ENCODE data around the gene LMBR1. TPM values are rescaled to one million over a fixed set of nuclear protein-coding genes. Genes with fewer than 3 reads are reported as not detected.
A peak's percentile ranks its signal among the peaks of the same experiment; 100 is the strongest.

LMBR1 gene
- polyA plus RNA-seq, 3 donors: 14.8 to 24.4 (median 21.2) TPM

DNA sequence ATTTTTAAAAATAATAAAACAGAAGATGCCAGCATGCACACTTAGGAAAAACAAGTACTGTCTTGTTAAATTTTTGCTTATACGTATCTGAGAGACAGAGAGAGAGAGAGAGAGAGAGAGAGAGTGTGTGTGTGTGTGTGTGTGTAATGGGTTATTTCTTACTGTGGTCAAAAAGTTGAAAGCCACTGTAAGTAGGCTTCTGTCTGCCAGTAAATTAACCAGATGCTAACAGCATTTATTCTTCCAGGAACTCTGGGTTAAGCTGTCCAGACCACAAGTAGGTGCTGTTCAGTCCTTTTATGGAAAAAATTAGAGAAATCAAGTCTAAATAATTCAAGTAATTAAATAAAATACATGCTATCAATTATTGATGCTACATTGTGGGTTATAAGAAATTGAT is 212.7 kb downstream of the LMBR1 start:
- no peaks in the 10 kb centered on the region for H3K27me3 ChIP-seq (ENCODE audit: control insufficient read depth in 2 of 2, insufficient read depth in 2 of 2, low read length in 2 of 2)
- no peak for DNase-seq
- no peak overlapping the region for H2AFZ ChIP-seq (ENCODE audit: insufficient read depth, low read depth, low read length, poor library complexity, severe bottlenecking)
- H3K27ac ChIP-seq (ENCODE audit: low read depth in 1 of 2, low read length in 2 of 2): no peak overlapping the region
- intact Hi-C loops (cut with micrococcal nuclease): no loop called here
- TF ChIP-seq, protein P1, sequence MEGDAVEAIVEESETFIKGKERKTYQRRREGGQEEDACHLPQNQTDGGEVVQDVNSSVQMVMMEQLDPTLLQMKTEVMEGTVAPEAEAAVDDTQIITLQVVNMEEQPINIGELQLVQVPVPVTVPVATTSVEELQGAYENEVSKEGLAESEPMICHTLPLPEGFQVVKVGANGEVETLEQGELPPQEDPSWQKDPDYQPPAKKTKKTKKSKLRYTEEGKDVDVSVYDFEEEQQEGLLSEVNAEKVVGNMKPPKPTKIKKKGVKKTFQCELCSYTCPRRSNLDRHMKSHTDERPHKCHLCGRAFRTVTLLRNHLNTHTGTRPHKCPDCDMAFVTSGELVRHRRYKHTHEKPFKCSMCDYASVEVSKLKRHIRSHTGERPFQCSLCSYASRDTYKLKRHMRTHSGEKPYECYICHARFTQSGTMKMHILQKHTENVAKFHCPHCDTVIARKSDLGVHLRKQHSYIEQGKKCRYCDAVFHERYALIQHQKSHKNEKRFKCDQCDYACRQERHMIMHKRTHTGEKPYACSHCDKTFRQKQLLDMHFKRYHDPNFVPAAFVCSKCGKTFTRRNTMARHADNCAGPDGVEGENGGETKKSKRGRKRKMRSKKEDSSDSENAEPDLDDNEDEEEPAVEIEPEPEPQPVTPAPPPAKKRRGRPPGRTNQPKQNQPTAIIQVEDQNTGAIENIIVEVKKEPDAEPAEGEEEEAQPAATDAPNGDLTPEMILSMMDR (IDR thresholded peaks at IDR 0.05): no peak
- no peaks in the 10 kb centered on the region for H3K79me2 ChIP-seq (ENCODE audit: insufficient read depth, low read length)
- H3K36me3 ChIP-seq (replicated peaks in 1 of 2; ENCODE audit: control insufficient read depth in 1 of 2, insufficient read depth in 2 of 2, low read length in 2 of 2): peaks cover 43 to 95% of the 10 kb centered on the region in 2 donors
- no peak overlapping the region for H3K9ac ChIP-seq (ENCODE audit: insufficient read depth, low read length, poor library complexity, severe bottlenecking)
- no peaks in the 10 kb centered on the region for H3K9me3 ChIP-seq (replicated peaks in 1 of 2; ENCODE audit: control insufficient read depth in 1 of 2, insufficient read depth in 1 of 2, low read length in 2 of 2)
- peaks cover 0 to 2% (median 1%) of the 10 kb centered on the region in 3 donors for H3K27me3 Mint-ChIP-seq (ENCODE audit: low read depth in 3 of 3)
- no peak overlapping the region for H3K27ac Mint-ChIP-seq
- H3K4me1 ChIP-seq (ENCODE audit: control insufficient read depth in 1 of 2, insufficient read depth in 2 of 2, low read length in 2 of 2): no peaks in the 10 kb centered on the region
- no peak overlapping the region for H3K4me3 Mint-ChIP-seq
- H3K4me2 ChIP-seq (replicated peaks; ENCODE audit: extremely low read depth, low read length, poor library complexity, severe bottlenecking): no peak overlapping the region
- no peak overlapping the region for H3K4me3 ChIP-seq (replicated peaks in 1 of 3; ENCODE audit: low read depth in 2 of 3, low read length in 3 of 3)
- H3K9me3 Mint-ChIP-seq: peaks cover 0 to 1% (median 0%) of the 10 kb centered on the region in 7 donors
- no peaks in the 10 kb centered on the region for H4K20me1 ChIP-seq (ENCODE audit: insufficient read depth, low read length)
- no peaks in the 10 kb centered on the region for H3K4me1 Mint-ChIP-seq
- 100% methylated on average over 1 of the region's 1 CpG for WGBS (ENCODE audit: insufficient coverage)
- peaks cover 72 to 75% of the 10 kb centered on the region in 2 donors for H3K36me3 Mint-ChIP-seq

DNA sequence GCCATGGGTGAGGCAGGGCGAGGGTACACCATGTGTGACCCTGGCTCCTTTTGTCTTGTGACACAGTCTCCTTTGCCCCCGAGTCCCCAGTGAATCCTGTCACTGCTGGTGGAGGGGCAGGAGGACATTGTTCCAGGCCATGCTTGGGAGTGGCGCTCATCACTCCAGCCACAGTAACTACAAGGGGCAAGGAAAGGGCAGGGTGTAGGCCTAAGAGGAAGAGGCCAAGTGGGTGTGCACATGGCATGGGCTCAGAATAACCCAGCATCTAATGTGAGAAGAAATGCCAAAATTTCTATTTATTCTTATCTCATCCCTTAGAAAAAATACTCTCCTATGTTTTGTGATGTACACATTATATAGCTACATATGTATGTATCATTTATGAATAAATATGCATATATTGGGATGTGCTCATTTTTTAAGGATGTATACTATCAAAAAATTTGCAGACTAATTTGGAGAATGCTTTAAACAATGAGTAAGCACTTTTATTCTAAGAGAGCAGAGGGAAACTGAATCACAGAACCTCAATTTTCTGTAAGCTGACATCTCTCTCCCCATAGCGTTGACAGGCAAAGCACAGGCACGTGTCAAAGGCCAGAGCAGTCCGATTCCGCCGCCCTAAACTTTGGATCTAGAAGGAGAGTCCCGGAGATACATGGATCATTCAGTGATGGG is 215.5 kb downstream of the LMBR1 start:
- peaks cover 43 to 87% of the 10 kb centered on the region in 2 donors for H3K36me3 ChIP-seq (replicated peaks in 1 of 2; ENCODE audit: control insufficient read depth in 1 of 2, insufficient read depth in 2 of 2, low read length in 2 of 2)
- no peak overlapping the region for H3K4me2 ChIP-seq (replicated peaks; ENCODE audit: extremely low read depth, low read length, poor library complexity, severe bottlenecking)
- Mint-ChIP-seq H3K27ac (peak overlapping the region in 1 of 7 donors; percentile 66), H3K9me3 (peaks cover 0 to 1% (median 0%) of the 10 kb centered on the region in 7 donors), H3K27me3 (ENCODE audit: low read depth in 3 of 3) (peaks cover 0 to 1% (median 0%) of the 10 kb centered on the region in 3 donors), H3K36me3 (peaks cover 69 to 76% of the 10 kb centered on the region in 2 donors), H3K4me1 (no peaks in the 10 kb centered on the region), H3K4me3 (peak overlapping the region in 1 of 2 donors; percentile 7)
- H3K4me3 ChIP-seq (replicated peaks in 1 of 3; ENCODE audit: low read depth in 2 of 3, low read length in 3 of 3): no peak overlapping the region
- intact Hi-C loops (cut with micrococcal nuclease): no loop called here
- no peaks in the 10 kb centered on the region for H3K27me3 ChIP-seq (ENCODE audit: control insufficient read depth in 2 of 2, insufficient read depth in 2 of 2, low read length in 2 of 2)
- H2AFZ ChIP-seq (ENCODE audit: insufficient read depth, low read depth, low read length, poor library complexity, severe bottlenecking): no peak overlapping the region
- H4K20me1 ChIP-seq (ENCODE audit: insufficient read depth, low read length): no peaks in the 10 kb centered on the region
- H3K4me1 ChIP-seq (ENCODE audit: control insufficient read depth in 1 of 2, insufficient read depth in 2 of 2, low read length in 2 of 2): no peaks in the 10 kb centered on the region
- H3K27ac ChIP-seq (ENCODE audit: low read depth in 1 of 2, low read length in 2 of 2): no peak overlapping the region
- no peak for DNase-seq
- TF ChIP-seq, protein P1 (IDR thresholded peaks at IDR 0.05): no peak
- H3K9me3 ChIP-seq (replicated peaks in 1 of 2; ENCODE audit: control insufficient read depth in 1 of 2, insufficient read depth in 1 of 2, low read length in 2 of 2): no peaks in the 10 kb centered on the region
- no peak overlapping the region for H3K9ac ChIP-seq (ENCODE audit: insufficient read depth, low read length, poor library complexity, severe bottlenecking)
- no peaks in the 10 kb centered on the region for H3K79me2 ChIP-seq (ENCODE audit: insufficient read depth, low read length)
- 97% methylated on average over 8 of the region's 9 CpGs for WGBS (ENCODE audit: insufficient coverage)

Measured in CD14-positive monocyte (primary cell).